ENCODE results near the gene AKT1.

GRCh38 chr14:104735830-104736642 lies 59.5 kb downstream of the AKT1 start:
- no peak for TF ChIP-seq CTCF (IDR thresholded peaks at IDR 0.05)
- TF ChIP-seq POLR2A (IDR thresholded peaks at IDR 0.05): peak; percentile 35 to 66
